ENCODE measurements around the gene CRACR2A.

Gene CRACR2A

GRCh38 chr12:3753544-3754284 is 805 bp upstream of the CRACR2A start:
- FAIRE-seq (no peak), DNase-seq (ENCODE audit: low spot score) (no peak)

DNA sequence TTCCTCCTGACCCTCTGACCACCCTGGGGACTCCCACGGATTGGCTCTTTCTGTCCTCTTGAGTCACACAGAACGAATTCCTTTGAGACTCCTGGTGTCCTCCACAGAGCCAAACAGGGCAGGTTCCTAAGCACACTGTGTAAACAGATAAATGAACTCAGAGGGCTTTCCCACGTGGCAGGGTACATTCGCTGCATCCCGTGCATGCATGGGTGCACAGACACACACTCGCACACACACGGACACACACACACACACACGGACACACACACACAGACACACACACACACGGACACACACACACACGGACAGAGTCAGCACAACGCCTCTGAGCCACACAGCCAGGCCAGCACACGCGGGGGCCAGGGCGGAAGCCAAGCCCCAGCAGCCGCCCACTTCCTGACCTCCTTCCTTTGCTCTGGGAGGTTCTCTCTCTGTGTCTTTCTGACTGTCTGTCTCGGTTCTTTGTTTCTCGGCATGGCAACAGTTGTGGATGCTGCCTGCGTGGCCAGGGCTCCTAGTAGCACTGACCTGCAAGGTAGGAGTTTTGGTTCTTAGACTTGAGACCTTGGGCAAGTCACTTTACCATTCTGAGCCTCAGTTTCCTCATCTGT is 706 bp downstream of the CRACR2A start:
- FAIRE-seq (no peak), DNase-seq (ENCODE audit: low spot score) (peak; percentile 60)

DNA sequence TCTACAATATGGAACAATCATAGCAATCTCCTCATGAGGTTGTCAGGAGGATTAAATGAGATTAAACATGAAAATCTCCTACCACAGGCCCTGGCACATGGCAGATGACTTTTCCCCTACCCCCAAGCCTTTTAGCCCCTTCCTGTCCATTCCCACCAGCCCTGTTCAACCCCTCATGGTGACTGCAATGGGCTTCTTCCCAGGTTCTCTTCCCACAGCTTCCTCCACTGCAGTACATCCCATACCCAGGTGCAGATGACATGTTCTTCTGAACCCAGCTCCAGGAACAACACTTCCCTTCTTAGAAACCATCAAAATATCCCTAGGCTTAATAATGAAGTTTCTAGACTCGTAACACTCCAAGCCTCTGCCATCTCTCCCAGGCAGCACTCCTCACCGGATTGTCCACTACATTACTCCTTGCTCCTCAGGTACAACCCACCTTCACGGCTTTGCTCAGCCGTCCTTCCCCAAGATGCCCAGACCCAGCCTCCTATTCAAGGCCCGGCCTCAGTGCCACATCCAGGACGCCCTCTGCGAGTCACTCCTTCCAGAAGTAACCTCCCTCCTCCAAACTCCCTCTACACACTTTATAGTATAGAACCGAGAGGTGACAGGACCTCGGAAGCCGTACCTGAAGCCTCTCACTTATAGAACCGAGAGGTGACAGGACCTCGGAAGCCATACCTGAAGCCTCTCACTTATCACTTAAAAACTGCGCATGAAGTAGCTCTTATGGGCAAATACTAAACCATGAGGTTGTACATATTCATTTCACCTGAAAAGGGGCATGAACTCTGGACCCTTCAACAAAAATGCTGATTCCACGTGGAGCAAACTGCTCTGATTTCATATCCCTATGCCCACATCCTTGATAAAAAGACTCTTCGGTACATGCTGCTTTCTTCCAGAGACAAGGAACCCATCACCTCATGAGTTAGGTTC is 1.5 kb downstream of the CRACR2A start:
- no peak for FAIRE-seq
- no peak for DNase-seq (ENCODE audit: low spot score)

DNA sequence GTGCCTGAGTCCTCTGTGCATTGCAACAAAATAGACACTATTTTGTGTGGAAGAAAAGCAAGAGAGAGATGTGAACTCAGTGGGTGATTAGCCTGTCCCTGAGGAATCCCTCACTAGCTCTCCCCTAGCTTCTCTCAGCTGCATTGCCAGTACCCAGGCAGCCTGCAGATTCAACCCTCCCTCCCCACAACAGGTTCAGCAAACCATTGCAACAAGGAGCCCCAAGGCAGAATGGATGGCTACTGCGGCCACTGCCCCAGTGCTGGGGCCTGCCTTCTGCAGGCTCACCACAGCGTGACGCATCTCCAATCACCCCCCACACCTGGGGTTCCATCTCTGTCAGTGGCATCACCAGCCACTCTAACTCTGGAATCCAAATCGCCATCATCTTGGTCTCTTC is 2.3 kb downstream of the CRACR2A start:
- no peak for FAIRE-seq
- no peak for DNase-seq (ENCODE audit: low spot score)

DNA sequence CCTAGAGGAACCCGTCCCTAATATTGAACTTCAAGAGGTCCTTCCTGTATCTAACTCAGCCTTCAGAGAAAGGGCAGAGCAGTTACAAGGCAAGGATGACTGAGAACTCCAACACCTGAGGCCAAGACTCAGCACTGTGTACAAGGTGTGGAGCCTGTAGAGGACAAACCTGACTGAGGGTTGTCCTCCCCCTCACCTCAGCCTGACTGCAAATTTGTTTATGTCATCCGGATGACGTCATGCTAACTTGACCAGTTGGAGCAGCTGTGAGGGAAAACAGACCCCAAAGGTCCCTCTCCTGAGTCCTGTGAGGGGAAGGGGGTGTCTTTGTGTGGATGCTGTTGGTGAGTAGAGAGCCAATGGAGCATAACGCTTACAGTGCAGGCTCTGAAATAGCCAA is 4.3 kb downstream of the CRACR2A start:
- DNase-seq (ENCODE audit: low spot score) (no peak), FAIRE-seq (no peak)

GRCh38 chr12:3747976-3748619 is 4.8 kb downstream of the CRACR2A start:
- FAIRE-seq (no peak), DNase-seq (ENCODE audit: low spot score) (no peak)

GRCh38 chr12:3747543-3747942 is 5.4 kb downstream of the CRACR2A start:
- DNase-seq (ENCODE audit: low spot score), result no peak
- no peak for FAIRE-seq

DNA sequence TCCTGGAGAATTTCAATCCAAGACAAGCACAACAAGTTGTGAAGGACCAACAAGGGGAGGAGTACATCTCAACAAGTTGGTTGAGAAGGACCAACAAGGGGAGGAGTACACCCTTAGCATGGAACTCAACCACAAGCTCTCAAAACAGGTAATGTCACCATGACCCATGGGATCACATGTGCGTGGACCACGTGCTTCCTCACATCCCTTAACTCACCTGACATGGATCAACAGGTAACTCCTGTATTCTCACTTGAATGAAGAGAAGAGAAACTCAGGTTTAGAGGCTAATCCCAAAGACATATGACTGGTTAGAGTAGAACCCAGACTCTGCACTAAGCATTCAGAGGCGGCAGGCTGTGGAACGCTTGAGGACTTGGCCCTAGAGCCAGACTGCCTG is 6.2 kb downstream of the CRACR2A start:
- no peak for FAIRE-seq
- DNase-seq (ENCODE audit: low spot score), result no peak

DNA sequence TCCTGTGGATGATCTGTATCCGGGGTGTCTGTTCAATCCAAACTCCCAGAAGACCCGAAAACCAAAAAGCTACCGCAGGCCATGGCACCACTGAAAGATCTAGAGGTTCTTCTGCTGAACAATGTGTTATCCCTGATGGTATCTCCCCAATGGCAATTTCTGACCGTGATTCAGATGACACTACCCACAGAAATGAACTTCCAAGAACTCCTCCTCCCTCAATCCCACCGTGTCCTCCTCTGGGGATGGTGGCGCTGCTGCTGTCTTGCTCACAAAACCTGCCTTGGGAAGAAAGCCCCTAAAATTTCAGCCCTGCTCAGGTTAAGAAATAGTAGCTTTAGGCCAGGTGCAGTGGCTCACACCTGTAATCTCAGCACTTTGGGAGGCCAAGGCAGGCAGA is 7.8 kb downstream of the CRACR2A start:
- no peak for DNase-seq (ENCODE audit: low spot score)
- FAIRE-seq, result no peak

- DNase-seq (ENCODE audit: low spot score) (no peak), FAIRE-seq (no peak)
Observed at GRCh38 chr12:3744229-3744901, 8.5 kb downstream of the CRACR2A start.

DNA sequence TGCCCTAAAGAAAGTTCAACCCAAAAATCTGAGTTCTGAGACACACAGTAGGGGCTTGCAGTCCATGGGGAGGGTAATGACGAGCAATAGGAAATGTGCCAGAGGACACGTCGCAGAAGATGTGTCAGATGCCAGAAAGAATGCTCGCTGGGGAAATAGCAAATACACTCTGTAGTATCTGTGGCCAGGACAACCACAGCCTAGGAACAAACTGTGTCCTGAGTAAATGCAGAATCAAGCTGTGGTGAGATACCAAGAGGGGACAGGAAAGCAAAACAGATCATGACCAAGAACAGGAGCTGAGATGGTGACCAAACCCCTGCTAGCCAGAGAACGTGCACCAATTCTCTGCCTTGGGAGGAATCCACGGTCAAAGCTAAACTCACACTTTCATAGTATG is 9.1 kb downstream of the CRACR2A start:
- FAIRE-seq (no peak), DNase-seq (ENCODE audit: low spot score) (no peak)

GRCh38 chr12:3741882-3742672 is 10.8 kb downstream of the CRACR2A start:
- no peak for FAIRE-seq
- DNase-seq (ENCODE audit: low spot score), result no peak

- DNase-seq (ENCODE audit: low spot score), result no peak
- FAIRE-seq, result no peak
Observed at GRCh38 chr12:3740480-3741231, 12.3 kb downstream of the CRACR2A start.

GRCh38 chr12:3735432-3735831 is 17.5 kb downstream of the CRACR2A start:
- no peak for DNase-seq (ENCODE audit: low spot score)
- no peak for FAIRE-seq

- DNase-seq (ENCODE audit: low spot score), result no peak
- no peak for FAIRE-seq
Observed at GRCh38 chr12:3732901-3733300, 20.0 kb downstream of the CRACR2A start.

DNA sequence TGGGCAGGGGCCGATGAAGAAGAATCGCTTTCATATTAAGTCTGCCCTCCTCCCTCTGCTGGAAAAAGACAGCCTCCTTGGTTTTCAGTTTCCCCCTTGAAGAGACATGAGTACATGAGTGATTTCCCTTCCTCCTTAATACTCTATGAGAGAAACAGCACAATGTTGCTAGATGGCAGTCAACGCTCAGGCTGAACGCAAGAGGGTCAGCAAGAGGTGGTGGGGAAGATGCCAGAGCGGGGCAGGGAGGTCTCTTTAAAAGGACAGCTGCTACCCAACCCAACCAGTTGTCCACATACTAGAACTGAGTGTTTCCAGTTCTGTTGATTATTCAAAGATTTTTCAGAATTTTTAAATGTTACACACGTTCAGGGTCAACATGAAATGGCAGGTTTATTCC is 22.8 kb downstream of the CRACR2A start:
- DNase-seq (ENCODE audit: low spot score), result no peak
- no peak for FAIRE-seq

GRCh38 chr12:3728686-3729085 is 24.2 kb downstream of the CRACR2A start:
- no peak for FAIRE-seq
- no peak for DNase-seq (ENCODE audit: low spot score)

DNA sequence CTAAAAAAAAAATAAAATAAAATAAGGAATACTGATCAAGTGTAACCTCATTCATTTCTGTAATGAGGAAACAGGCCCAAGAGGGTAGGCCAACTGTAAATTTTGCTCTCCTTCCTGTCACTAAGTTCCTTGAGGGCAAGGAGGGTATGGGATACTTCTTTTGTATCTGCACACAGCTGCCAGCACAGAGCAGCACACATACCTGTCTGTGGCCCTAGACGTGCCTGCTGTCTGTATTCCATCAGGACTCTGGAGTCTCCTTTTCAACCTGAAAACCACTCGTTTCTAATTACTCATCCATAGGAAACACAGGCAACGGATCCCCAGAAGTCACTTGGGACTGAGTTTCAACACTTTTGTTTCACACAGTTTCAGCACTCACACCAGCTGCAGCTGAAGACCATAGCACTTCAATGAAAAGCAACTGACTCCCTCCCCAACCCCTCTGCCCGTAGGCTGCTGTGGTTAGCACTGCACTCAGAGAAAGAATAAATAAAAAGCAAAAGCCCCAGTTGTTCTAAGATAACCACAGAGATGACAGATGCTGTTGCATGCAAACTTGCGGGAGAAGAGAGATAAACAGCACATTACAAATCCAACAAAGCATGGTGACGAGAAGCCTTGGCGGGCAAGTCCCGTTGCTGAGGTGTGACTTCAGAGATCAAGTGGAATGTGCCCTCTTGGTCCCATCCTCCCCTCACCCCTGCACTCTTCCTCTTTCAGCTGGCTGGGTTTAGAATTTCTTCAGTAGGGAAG is 24.9 kb downstream of the CRACR2A start:
- FAIRE-seq (no peak), DNase-seq (ENCODE audit: low spot score) (no peak)

- no peak for DNase-seq (ENCODE audit: low spot score)
- no peak for FAIRE-seq
Observed at GRCh38 chr12:3727354-3727753, 25.6 kb downstream of the CRACR2A start.

Data from RCC 7860 (cell line).